AG04450 (cell line): ENCODE data around the gene FAM163A. TPM values are rescaled to one million over a fixed set of nuclear protein-coding genes. Genes with fewer than 3 reads are reported as not detected.

Experiments
- CTCF ChIA-PET: fragments of 300-600, 350-600 bp; formaldehyde crosslinking; extraction: SDS; loops from one replicate; lab custom pipeline; 2022; ENCODE audit warnings: antibody characterized with exemption, inconsistent platforms; lab: Charles Lee
- POLR2A ChIA-PET: fragments of 350-600 bp; formaldehyde crosslinking; extraction: SDS; loops from one replicate; lab custom pipeline; 2021; ENCODE audit warnings: antibody characterized with exemption, inconsistent platforms; lab: Yijun Ruan, JAX
- DNase-seq: peaks from one replicate; pipeline ENCODE4 v3.0.0-alpha.2; 2011; ENCODE audit warnings: low read depth, low spot score
- H3K27ac ChIP-seq: one replicate; pipeline ENCODE4 v1.5.1; 2012; ENCODE audit warnings: low read depth, low read length, control low read depth
- H3K27me3 ChIP-seq: one replicate; pipeline ENCODE4 v1.6.0; 2012; ENCODE audit warnings: low read length; ENCODE audit not compliant: control insufficient read depth, insufficient read depth
- H3K4me3 ChIP-seq: 2 replicates; pipeline ENCODE4 v1.5.1; 2011; ENCODE audit warnings: mild to moderate bottlenecking, low read depth, low read length, control low read depth
- H3K9me3 ChIP-seq: 2 replicates; pipeline ENCODE4 v1.5.1; 2012; ENCODE audit warnings: low read length; ENCODE audit not compliant: control insufficient read depth, insufficient read depth
- polyA plus RNA-seq: library from polyadenylated mRNA; depleted of rRNA; stranded (reverse); fragments of >200 nt; gene quantifications from 2 replicates; pipeline ENCODE4 v1.2.3, GENCODE V29; 2011
- TF ChIP-seq, protein P1 (sequence below): IDR thresholded peaks from 2 replicates; pipeline ENCODE4 v1.5.1; 2011; ENCODE audit warnings: low read depth, low read length, control low read depth, inconsistent platforms

Gene FAM163A
- polyA plus RNA-seq, 1 experiment: not detected

DNA sequence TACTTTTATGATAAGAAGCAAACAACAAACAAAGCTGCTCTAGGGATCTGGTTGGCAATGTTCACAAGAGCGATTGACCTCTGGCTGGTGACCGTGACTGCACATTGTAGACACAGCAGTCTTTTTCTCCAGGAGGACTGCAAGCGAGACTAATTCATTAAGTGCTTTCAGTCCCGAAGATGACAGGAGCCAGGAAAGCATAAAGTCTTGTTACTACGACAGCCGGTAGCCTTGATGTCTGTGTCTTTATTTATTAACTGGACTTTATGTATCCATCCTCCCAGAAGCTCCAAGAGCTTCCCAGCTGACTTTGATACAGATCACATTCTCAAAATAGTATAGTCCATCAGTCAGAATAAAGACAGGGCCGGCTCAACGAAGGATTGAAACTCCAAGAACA is 18.2 kb downstream of the FAM163A start:
- no peak for DNase-seq
- ChIA-PET CTCF (interaction anchor here (1.2 to 1.9 kb wide), 3 partner anchors 49 to 55 kb away, joined by 6 to 12 read pairs (median 6); no protein-coding TSS in a partner anchor), POLR2A (no interaction called here)
- H3K9me3 ChIP-seq: no peaks in the 10 kb centered on the region
- peaks cover 24% of the 10 kb centered on the region for H3K27me3 ChIP-seq
- no peak overlapping the region for H3K4me3 ChIP-seq
- no peak overlapping the region for H3K27ac ChIP-seq
- TF ChIP-seq, protein P1, sequence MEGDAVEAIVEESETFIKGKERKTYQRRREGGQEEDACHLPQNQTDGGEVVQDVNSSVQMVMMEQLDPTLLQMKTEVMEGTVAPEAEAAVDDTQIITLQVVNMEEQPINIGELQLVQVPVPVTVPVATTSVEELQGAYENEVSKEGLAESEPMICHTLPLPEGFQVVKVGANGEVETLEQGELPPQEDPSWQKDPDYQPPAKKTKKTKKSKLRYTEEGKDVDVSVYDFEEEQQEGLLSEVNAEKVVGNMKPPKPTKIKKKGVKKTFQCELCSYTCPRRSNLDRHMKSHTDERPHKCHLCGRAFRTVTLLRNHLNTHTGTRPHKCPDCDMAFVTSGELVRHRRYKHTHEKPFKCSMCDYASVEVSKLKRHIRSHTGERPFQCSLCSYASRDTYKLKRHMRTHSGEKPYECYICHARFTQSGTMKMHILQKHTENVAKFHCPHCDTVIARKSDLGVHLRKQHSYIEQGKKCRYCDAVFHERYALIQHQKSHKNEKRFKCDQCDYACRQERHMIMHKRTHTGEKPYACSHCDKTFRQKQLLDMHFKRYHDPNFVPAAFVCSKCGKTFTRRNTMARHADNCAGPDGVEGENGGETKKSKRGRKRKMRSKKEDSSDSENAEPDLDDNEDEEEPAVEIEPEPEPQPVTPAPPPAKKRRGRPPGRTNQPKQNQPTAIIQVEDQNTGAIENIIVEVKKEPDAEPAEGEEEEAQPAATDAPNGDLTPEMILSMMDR: no peak

- Histone ChIP-seq H3K27me3 (peaks cover 22% of the 10 kb centered on the region), H3K4me3 (no peak overlapping the region), H3K27ac (no peak overlapping the region), H3K9me3 (no peaks in the 10 kb centered on the region)
- DNase-seq: no peak
- ChIA-PET CTCF (interaction anchor here (1.2 to 1.9 kb wide), 4 partner anchors 48 to 56 kb away, joined by 4 to 12 read pairs (median 6); no protein-coding TSS in a partner anchor), POLR2A (no interaction called here)
- TF ChIP-seq, protein P1: no peak
Measured at GRCh38 chr1:179761846-179762640, 19.0 kb downstream of the FAM163A start.

DNA sequence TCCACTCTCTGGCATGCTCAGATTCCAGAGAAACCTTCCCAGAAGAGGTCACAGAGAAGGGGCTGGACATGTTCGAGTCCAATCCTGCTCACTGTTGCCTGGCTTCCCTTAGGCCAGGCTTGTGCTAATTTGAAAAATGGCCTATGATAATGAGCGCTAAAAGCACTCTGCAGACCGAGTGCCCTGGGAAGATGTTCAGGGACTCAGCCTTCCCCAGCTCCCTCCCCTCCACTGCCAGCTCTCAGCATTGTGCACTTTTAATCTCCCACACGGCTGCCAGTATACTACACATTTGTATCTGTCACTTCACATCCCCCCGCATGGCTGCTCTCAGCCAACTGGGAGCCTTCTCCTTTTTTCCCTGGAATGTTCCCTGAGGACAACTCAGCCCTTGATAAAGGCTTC is 24.1 kb downstream of the FAM163A start:
- Histone ChIP-seq H3K27me3 (peaks cover 12% of the 10 kb centered on the region), H3K27ac (no peak overlapping the region), H3K9me3 (no peaks in the 10 kb centered on the region), H3K4me3 (no peak overlapping the region)
- no peak for DNase-seq
- POLR2A ChIA-PET: no interaction called here
- TF ChIP-seq, protein P1: no peak
- CTCF ChIA-PET: no interaction called here

DNA sequence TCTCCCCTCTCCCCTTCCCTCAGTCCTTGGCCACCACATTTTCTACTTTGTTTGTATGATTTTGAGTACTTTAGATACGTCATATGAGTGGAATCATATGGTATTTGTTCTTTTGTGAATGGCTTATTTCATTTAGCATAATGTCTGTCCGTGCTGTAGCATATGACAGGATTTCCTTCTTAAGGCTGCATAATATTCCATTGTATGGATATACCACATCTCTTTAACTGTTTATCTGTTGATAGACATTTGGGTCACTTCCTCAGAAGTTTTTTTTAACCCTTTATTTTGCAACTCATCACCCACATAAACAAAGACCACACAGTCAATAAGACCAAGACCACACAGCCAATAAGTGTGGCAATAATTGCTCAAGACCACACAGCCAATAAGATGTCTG is 24.9 kb downstream of the FAM163A start:
- no peak overlapping the region for H3K4me3 ChIP-seq
- no peak overlapping the region for H3K27ac ChIP-seq
- no peak for DNase-seq
- H3K9me3 ChIP-seq: no peaks in the 10 kb centered on the region
- TF ChIP-seq, protein P1: no peak
- ChIA-PET POLR2A (no interaction called here), CTCF (no interaction called here)
- H3K27me3 ChIP-seq: peaks cover 7% of the 10 kb centered on the region

- H3K27ac ChIP-seq: no peak overlapping the region
- TF ChIP-seq, protein P1: peak; percentile 7; the same call in 1 of the 2 replicates
- H3K4me3 ChIP-seq: no peak overlapping the region
- CTCF ChIA-PET: interaction anchor here (1.4 to 3.4 kb wide), 2 partner anchors 44 to 65 kb away, joined by 7 to 10 read pairs; no protein-coding TSS in a partner anchor
- H3K27me3 ChIP-seq: peaks cover 5% of the 10 kb centered on the region
- no peak for DNase-seq
- no peaks in the 10 kb centered on the region for H3K9me3 ChIP-seq
- POLR2A ChIA-PET: no interaction called here
Measured at GRCh38 chr1:179770887-179771502, 27.9 kb downstream of the FAM163A start.
